HG03565 (cell line): ENCODE data around the gene TAC4.
A peak's percentile ranks its signal among the peaks of the same experiment; 100 is the strongest.

Experiments
- ATAC-seq: cut with Tn5 transposase; IDR thresholded peaks from one replicate; pipeline ENCODE4 v1.9.1; 2021; ENCODE audit warnings: mild to moderate bottlenecking, moderate library complexity; ENCODE audit not compliant: unreplicated experiment

Gene TAC4, protein sequence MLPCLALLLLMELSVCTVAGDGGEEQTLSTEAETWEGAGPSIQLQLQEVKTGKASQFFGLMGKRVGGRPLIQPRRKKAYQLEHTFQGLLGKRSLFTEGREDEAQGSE

DNA sequence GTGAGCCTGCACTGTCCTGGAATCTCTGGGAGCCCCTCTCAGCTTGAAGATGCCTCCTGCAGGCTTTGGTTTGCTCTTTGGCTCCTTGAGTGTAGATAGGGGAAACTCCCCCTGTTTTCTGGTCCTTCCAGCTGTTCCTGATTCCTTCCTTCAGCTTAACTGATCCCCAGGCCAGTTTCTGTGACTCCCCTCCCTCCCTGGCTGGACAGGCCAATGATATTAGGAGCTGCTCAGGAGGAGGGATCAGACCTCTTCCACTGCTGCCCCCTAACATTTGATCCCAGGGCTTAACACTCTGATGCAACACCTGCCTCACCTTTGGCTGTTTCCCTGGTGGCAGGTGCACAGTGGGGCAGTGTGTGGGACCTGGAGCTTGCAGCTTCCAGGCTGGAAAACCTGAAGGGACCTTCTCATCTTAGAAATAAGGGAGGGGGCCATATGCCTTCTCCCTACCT, at the start of gene TAC4:
Gene TAC4, minus strand, starts transcription at position 51 of the 455 bp plus-strand sequence. CDS start 52 bp downstream, outside the sequence.
- ATAC-seq = no peak

DNA sequence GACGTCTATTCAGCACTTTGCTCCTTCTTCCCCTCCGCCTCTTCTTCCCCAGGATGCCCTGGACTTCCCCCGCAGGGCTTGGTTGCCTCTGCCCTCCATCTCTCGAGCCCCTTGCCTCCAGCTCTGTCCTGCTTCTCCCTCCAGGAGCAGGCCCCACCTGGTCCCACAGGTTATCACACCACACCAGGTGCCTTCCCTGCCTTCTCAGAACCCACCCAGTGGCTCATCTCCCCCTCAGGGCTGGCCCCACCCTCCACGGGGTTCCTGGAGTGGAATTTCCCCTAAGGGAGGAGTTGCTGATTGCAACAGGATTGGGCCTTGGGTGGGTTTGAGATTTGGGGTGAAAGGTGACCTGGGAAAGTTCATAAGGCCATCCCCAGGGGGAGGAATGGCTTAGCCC, 49.0 kb upstream of the TAC4 start:
- no peak for ATAC-seq

DNA sequence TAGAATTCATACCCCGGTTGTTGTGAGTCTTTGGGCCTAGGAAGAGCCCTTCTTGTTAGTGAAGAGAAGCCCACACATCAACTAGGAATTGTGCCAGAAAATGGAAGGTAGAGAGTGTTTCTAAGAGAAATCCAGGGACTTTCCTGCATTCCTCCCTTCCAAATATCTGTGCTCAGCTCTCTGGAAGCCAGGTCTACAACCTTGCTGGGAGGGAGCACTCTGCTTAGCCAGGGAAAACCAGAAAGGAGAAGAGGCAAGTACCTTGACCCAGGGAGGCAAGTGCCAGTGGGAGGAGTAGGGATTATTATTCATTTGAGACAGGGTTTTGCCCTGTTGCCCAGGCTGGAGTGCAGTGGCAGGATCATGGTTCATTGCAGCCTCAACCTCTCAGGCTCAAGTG, 48.4 kb upstream of the TAC4 start:
- ATAC-seq = no peak

DNA sequence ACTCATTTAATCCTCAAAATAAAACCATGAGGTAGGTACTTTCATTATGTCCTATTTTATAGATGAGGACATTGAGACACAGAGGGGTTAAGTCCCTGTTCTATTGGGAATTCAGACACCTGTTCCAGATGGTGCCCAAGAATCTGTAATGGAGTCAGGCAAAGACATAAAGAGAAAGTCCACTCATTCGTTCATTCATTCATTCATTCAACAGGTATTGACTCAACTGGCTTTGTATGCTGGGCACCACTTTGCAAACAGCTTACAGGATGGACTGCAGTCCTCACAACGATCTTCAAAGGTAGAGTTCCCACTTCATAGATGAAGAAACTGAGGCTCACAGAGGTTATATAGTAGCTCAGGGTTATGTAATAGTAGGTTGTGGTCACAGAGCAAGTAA, 47.9 kb upstream of the TAC4 start:
- no peak for ATAC-seq

DNA sequence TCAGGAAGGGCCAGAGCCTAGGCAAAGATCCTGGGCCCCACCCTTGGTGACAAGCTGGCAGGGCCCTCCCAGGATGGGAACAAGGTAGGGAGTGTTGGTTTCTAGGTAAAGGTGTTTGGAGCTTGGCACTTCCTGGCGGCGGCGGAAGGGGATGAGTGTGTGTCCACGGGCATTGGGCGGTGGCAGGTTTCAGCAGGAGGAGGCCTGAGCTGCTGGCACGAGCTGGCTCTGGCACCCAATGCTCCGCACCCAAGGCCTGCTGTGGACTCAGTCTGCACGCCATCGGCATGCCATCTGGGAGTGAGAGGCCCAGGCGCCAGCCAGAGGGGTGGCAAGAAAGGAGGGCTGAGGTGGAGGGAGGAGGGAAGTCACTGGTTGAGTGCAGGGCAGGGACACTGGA, 46.9 kb upstream of the TAC4 start:
- no peak for ATAC-seq

DNA sequence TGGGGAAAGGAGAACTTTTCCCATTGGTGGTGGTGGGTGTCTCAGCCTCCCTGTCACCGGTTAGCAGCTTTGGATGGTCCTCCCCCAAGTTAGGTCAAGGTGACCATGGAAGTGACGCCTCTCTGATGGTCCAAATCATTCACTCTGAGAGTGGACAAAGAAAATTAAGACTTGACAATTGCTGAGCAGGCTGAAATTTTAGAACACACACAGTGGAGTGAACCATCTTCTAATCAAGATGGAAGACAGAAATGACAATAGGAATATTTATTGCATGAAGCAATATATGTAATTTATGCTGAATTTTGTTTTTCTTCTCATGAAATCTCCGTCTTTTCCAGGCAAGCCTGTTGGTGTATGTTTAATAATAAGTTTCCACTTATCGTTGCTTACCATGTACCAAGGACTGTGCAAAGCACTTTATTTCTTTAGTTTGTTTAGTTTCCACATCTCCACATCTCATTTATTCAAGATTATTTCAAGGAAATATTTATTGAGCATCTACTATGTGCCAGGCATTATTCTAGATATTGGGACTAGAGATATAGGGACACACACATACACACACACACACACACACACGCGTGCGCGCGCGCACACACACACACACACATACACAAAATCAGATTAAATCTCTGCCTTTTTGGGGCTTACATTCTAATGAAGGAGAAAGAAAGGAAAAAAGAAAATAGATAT, 44.0 kb upstream of the TAC4 start:
- no peak for ATAC-seq

DNA sequence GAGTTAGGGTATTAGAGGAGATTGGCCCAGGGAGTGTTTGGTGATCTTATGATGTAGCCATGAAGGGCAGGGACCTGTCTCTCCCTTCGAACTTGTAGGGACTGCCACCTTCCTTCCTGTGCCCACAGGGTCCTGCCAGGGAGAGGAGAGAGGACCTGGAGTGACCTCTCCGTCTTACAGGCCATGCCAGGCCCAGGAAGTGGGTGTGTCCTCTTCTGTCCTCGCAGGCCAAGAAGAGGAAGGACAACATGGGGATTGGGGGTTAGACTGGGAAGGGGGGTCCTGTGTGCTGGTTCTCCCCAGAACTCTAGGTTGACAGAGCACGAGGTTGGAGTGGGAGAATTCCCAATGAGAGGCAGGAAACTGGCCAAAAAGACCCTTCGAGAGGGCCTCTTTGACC, 43.4 kb upstream of the TAC4 start:
- ATAC-seq = no peak

DNA sequence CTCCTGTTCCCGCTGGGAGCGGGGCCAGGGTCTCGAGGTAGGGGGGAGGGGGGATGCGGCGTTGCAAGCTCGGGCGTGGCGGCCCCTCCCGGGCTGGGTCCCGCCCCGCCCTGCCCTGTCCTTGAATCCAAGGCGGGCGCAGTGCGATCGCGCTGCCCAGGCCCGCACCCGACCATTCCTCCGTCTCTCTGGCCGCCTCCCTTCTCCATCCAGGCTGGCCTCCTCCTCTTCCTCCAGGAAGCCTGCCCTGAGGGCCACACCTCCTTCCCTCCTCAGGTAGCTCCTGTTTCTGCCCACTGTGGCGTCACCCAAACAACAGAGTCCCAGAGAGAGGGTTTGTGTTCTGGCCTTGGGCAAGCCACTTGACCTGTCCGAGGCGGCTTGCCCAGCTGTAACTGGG, 43.0 kb upstream of the TAC4 start:
- no peak for ATAC-seq

DNA sequence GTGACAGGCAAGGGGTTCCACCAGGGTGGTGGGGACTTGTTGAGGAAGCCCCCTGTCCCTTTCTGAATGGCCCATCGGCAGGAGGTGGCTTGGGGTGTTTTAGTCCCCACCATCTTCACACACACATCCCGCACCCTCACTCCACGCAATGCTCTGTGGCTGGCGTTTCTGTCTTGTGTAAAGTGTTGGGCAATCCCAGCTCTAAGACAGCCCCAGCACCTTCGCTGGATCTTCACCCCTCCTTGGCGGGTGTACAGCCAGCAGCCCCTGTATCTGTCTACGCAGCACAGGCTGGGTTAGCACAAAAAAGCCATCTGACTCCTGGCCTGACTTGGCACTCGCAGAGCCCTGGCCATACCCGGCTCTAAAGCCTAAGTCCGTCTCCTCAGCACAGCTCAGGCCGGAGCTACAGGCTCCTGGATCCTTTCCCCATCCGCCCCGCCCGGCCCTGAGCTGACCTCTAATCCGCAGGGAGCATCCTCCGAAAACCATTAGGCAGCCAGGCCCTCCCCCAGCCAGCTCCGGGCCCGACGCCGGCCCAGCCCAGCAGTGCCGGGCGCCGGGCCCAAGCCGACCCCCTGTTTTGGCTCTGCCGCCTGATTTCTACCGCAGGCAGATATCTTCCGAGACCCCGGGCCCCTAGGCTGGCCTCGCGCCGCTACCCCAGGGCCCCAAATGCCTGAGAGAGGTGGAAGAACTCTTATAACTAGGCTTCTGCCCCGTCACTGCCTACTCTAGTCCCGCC, 42.4 kb upstream of the TAC4 start:
- no peak for ATAC-seq

DNA sequence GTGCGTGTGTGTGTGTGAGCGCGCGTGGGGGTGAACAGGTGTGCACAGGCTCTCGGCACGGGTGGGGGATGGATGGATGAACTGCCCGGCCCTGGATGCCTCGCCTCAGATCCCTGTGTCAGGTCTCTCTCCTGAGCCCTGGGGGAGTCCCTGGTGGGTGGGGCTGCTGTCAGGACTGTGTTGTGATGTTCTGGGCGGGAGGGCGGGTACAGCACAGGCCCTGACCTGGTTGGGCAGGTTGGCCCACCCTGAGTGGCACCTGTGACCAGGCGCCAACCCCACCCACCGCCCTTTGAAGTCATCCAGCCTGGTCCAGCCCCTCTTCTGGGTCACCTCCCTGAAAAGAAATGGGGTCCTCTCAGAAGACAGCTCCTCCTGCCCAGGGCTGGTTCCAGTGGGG, 41.6 kb upstream of the TAC4 start:
- no peak for ATAC-seq

DNA sequence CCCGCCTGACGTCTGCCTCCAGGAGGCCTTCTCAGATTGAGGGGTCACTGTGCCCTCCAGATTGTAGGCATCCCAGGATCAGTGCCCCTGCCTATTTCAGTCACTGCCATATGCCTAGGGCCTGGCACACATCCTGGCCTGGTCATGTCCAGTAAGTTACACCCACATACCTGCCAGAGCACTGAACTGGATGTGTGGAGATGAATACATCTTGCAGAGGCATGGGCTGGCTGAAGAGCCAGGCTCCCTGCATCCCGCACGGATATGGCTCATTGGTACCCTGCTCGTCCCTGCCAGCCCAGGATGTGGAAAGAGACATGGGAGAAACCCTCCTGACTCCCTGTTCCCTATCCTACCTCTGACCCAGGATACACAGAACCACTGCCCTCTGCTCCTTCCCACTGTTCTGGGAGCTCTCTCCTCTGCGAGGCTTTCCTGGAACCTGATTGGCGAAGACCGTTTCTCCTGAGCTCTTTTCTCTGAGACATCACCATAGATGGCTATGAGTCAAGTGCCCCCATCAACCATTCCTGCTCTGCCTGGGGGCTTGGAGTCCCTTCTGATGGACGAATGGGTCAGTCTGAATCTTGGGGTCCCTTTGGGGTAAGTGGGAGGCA, 40.0 kb upstream of the TAC4 start:
- ATAC-seq = no peak

DNA sequence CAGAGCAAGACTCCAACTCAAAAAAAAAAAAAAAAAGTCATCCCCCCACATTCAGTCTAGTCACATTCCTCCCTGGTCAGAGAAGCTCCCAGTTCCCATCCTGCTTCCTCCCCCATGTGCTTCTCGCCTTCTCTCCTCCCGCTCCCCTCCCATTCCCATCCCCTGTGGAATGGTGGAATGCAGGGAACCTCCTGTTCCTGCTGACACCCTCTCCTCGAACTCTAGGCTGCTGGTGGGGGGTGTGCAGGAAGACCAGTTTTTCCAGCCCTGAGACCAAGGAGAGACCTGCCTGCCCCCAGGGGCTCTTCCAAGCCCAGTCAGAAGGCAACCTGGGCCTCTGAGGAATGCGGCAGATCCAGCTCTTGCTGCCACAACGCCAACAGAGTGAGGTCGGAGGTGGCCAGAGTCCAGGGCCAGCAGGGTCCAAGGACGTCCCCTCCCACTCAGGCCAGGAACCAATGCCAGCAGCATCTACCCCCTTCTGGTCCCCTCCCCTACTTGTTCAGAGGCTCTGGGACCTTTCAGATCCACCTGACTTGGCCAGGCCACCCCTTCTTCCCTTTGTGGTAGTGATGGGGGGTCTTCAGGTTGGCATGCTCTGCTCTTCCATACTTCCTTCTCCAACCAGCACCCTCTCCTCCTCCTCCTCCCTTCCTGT, 39.3 kb upstream of the TAC4 start:
- ATAC-seq = no peak

DNA sequence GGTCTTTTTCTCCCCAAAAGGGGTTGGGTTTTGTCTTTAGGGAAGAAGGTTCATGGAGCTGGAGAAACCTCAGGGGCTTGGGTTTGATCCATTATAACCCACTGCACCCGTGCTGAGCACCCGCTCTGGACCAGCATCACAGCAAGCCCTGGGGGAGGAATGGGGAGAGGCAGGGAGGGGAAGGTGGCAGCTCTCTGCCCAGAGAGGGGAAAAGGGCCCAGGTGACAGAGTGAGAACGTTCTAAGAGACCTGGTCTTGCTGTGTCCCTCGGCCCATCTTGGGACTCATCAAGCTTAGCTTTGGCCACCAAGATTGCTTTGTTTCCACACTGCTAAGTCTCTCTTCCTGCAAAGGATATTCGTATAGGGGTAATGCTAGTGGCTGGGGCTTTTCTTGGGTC, 38.2 kb upstream of the TAC4 start:
- no peak for ATAC-seq

DNA sequence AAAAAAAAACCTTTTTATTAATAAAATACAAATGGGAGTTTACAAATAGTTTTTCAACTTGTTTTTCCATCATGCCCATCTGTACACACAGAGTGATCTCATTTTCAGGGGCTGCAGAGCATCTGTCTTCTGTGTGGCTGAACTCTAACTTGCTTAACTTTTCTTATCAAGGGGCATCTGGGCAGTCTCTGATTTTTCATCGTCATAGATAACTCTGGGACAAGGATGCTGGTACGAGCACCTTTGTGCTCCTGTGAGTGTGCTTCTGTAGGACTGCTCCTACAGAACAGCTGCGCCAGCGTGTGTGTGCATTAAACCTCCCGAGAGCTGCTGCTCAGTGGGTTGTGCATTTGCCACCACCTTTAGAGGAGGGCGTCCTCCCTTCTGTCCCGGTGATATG, 34.6 kb upstream of the TAC4 start:
- no peak for ATAC-seq

DNA sequence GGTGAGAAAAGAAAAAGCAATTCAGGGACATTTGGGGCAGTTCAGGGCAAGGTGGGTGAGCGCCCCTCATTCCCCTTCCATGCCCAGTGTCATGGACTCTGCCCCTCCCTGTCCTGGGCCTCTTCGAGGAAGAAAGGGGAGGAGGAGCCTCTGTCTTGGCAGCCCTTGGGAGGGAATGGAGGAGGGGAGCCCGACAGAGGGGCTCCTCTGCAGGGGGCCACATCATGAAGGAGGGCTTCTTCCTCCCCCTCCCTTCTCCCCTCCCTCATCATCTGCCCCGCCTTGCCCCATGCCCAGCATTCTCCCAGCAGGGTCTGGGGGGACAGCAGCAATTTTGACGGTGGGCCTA, 33.2 kb upstream of the TAC4 start:
- no peak for ATAC-seq

DNA sequence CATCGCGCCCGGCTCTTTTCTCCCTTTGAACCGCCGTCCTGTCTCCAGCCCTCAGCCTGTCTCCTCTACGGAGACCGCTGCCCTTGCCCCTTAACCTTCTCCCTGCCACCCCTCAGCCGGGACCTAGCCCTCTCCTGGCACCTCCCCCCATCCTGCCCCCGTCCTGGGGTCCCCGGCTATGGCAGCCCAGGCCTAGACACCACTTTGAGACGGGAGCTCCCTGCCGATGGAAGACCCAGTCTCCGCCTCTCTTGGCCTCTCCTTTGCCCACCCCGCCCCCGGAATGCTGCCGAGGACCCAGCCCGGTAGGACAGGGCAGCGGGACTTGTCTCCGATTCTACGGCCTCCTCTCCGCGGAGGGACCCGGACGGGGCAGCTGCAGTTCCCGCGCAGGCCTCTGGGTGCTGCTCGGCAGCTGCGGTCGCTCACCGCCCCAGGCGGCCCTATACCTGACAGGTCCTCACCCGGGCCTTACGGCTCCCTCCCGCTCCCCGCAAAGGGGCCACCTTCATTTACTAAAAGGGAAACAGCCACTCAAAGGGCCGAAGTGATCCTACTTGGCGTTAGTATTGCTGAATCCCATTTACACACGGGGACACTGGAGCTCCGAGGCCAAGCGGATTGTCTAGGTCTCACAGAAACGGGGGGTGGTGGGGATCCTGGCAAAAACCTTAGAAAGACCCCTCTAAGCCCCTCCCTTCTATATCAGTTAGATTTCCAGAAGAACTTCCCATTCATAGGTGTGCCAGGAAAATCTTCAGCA, 32.6 kb upstream of the TAC4 start:
- ATAC-seq = peak; percentile 51

DNA sequence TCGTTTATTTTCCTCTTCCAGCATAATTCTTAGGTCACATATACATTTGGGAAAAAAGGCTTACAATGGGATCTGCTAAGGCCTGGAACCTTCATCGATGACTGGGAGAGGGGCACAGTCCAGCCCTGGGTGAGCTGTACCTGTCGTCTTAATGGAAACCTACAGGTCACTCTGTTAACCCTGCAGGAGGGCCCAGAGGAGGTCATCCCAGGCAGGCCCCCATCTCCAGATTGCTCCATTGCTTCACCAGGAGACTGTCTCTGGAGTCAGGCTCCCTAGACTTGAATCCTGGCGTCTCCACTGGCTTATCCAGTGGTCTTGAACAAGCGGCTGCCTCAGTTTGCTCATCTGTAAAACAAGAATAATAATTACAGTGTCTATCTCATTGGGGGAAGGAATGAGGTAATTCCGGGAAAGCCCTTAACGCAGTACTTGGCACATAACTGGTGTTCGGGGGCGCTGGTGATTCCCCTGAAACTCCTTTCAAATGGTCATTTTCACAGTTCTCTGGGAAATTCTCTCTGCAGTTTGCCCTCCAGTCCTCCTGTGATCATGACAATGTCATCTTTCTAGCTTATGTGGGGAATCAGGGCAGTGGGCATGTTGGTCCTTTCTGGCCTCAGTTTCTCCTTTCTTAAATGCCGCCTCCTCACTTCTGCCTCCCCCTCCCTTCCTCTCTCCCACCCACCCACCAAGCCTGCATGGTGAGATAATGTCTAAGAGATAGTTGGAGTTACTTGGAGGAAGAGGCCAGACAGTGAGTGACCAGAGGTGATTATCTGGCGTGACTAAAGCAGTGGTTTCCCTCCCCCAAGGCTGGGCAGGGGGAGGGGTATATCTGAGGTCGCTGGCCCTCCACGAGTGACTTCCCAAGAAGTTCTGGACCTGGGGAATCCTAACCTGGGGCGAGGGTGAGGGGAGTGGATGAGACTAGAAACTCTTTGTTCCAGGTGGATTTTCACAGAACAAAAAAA, 31.3 kb upstream of the TAC4 start:
- no peak for ATAC-seq

DNA sequence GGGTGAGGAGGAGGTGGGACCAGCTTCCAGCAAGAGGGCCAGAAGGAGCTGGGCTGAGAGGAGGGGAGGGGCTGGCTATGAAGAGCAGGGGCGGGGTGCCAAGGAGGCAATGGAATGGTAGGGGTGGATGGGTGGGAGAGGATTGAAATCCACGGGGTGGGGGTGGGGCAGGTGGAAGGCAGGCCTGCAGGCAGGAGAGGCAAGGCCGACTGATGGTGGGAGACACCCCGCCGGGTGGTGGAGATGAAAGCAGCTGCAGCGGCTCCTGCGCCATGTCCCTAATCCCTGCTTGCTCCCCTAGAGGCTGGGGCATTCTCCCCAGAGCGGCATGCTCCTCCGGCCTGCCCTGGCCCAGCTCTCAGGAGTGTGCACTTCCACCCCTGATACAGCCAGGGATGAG, 27.8 kb upstream of the TAC4 start:
- no peak for ATAC-seq

DNA sequence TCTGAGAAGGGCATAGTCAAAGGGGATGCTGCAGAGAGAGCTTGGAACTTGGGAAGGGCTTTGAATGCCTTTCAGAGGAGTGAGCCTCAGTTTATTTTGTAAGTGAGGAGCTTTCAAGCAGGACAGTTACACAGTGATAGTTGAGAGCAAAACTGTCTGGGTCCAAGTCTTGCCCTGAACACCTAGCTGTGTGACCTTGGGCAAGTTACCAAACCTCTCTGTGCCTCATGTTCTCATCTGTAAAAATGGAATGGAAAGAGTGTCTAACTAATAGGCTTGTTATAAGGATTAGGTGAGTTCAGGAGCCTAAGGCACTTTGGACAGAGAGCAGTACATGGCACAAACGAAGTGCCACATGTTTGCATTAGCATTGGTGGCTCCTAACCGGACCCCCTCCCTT, 27.0 kb upstream of the TAC4 start:
- ATAC-seq = no peak

DNA sequence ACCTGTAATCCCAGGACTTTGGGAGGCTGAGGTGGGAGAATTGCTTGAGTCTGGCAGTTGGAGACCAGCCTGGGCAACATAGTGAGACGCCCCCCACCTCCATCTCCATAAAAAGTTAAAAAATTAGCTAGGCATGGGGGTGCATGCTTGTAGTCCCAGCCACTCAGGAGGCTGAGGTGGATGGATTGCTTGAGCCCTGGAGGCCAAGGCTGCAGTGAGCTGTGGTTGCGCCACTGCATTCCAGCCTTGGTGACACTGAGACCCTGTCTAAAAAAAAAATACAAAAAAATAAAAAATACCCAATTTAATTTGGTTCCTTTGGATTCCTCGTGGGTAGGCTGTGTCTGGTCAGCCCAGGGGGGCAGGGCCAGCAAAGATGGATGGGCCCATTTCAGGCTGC, 26.1 kb upstream of the TAC4 start:
- ATAC-seq = no peak
